ENCODE results near the gene ZNF432. TPM values are rescaled to one million over a fixed set of nuclear protein-coding genes. Genes with fewer than 3 reads are reported as not detected.

The ZNF432 gene
- total and polyA plus RNA-seq, 2 donors (not counting 3 experiments of a cell fraction or from before 2014, with no cell fraction given), result 3.5 to 10.9 TPM

GRCh38 chr19:52069653-52070052 lies 21.0 kb upstream of the ZNF432 start:
- no peak overlapping the region for H3K4me2 ChIP-seq (ENCODE audit: insufficient read depth, low read length)
- POLR2A ChIA-PET, result no interaction called here
- peaks cover 0 to 21% of the 10 kb centered on the region in 2 experiments for H3K36me3 ChIP-seq (ENCODE audit: control insufficient read depth in 2 of 2, extremely low read depth in 1 of 2, insufficient read depth in 2 of 2, low read length in 2 of 2)
- H3K79me2 ChIP-seq (ENCODE audit: control insufficient read depth, insufficient read depth, low read length), result peaks cover 4% of the 10 kb centered on the region
- H3K4me1 ChIP-seq (ENCODE audit: control insufficient read depth, extremely low read depth, insufficient read depth, low read length), result no peaks in the 10 kb centered on the region
- no peaks in the 10 kb centered on the region for H3K27me3 ChIP-seq (ENCODE audit: control insufficient read depth in 2 of 2, insufficient read depth in 2 of 2, low read length in 2 of 2)
- peaks cover 3% of the 10 kb centered on the region for H4K20me1 ChIP-seq (replicated peaks; ENCODE audit: control insufficient read depth, extremely low read depth, insufficient read depth, low read length)
- FAIRE-seq (no peak), DNase-seq (ENCODE audit: low read depth, low spot score) (no peak)
- dilution Hi-C loops (cut with MboI; ENCODE audit: extremely low pct_ligation_motif_present, low sequenced_read_pairs), result no loop called here
- H3K9ac ChIP-seq (replicated peaks; ENCODE audit: extremely low read depth, insufficient read depth, low read length), result no peak overlapping the region
- BruUV-seq (replicated peaks), result no TSS peak
- CTCF ChIA-PET, result no interaction called here
- TF ChIP-seq MYC (IDR thresholded peaks at IDR 0.05; ENCODE audit: low read depth, low read length), result no peak
- TF ChIP-seq POLR2A (IDR thresholded peaks at IDR 0.05; ENCODE audit: low read depth, low read length), result no peak
- TF ChIP-seq GATA2 (IDR thresholded peaks at IDR 0.05; ENCODE audit: insufficient read depth, insufficient read length, low read depth, low read length), result no peak
- no peak for TF ChIP-seq POLR2AphosphoS5 (IDR thresholded peaks at IDR 0.05; ENCODE audit: insufficient read depth, low read depth, low read length)
- TF ChIP-seq, protein P1, sequence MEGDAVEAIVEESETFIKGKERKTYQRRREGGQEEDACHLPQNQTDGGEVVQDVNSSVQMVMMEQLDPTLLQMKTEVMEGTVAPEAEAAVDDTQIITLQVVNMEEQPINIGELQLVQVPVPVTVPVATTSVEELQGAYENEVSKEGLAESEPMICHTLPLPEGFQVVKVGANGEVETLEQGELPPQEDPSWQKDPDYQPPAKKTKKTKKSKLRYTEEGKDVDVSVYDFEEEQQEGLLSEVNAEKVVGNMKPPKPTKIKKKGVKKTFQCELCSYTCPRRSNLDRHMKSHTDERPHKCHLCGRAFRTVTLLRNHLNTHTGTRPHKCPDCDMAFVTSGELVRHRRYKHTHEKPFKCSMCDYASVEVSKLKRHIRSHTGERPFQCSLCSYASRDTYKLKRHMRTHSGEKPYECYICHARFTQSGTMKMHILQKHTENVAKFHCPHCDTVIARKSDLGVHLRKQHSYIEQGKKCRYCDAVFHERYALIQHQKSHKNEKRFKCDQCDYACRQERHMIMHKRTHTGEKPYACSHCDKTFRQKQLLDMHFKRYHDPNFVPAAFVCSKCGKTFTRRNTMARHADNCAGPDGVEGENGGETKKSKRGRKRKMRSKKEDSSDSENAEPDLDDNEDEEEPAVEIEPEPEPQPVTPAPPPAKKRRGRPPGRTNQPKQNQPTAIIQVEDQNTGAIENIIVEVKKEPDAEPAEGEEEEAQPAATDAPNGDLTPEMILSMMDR (IDR thresholded peaks at IDR 0.05; ENCODE audit: extremely low read depth in 1 of 2, insufficient read depth in 1 of 2, low read depth in 1 of 2, low read length in 2 of 2), result no peak
- no peak for TF ChIP-seq MAX (IDR thresholded peaks at IDR 0.05; ENCODE audit: insufficient read depth, insufficient read length)
- no peak for TF ChIP-seq EZH2 (IDR thresholded peaks at IDR 0.05; ENCODE audit: borderline replicate concordance, low read depth, low read length, severe bottlenecking)
- no peak for TF ChIP-seq JUN (IDR thresholded peaks at IDR 0.05; ENCODE audit: borderline replicate concordance, insufficient read depth, insufficient read length, low read depth)
- TF ChIP-seq FOS (IDR thresholded peaks at IDR 0.05; ENCODE audit: borderline replicate concordance, insufficient read depth, low read length), result no peak
- no peaks in the 10 kb centered on the region for H3K9me1 ChIP-seq (replicated peaks; ENCODE audit: control insufficient read depth, extremely low read depth, insufficient read depth, low read length)
- intact Hi-C loops (cut with micrococcal nuclease), result no loop called here
- H3K4me3 ChIP-seq (replicated peaks in 1 of 3; ENCODE audit: insufficient read depth in 1 of 3, low read depth in 1 of 3, low read length in 3 of 3), result no peak overlapping the region
- no peak overlapping the region for H3K27ac ChIP-seq (ENCODE audit: insufficient read depth, low read depth, low read length)
- peaks cover 25% of the 10 kb centered on the region for H3K9me3 ChIP-seq (replicated peaks; ENCODE audit: control insufficient read depth, insufficient read depth, low read length)
- H2AFZ ChIP-seq (ENCODE audit: low read depth, low read length), result no peak overlapping the region

Measured in endothelial cell of umbilical vein (primary cell).